CD14-positive monocyte (primary cell): Measurements from ENCODE around the gene CENPF. TPM values are rescaled to one million over a fixed set of nuclear protein-coding genes. Genes with fewer than 3 reads are reported as not detected.

Experiments
- DNase-seq, 3 donors: peaks; one replicate each; pipeline ENCODE4 v3.0.0-alpha.2; 2011 to 2022
- H2AFZ ChIP-seq: 2 replicates; pipeline ENCODE4 v1.6.0; 2012; ENCODE audit warnings: mild to moderate bottlenecking, low read depth, low read length, inconsistent platforms; ENCODE audit not compliant: insufficient read depth, poor library complexity, severe bottlenecking
- H3K27ac ChIP-seq, 2 donors: 1 replicate in 1 of 2; 2 replicates in 1 of 2; pipeline ENCODE4 v1.5.1; 2012 to 2013; ENCODE audit warnings: low read length in 2 of 2, control low read depth in 1 of 2, inconsistent platforms in 1 of 2, low read depth in 1 of 2, mild to moderate bottlenecking in 1 of 2
- H3K27me3 ChIP-seq, 2 donors: one replicate each; pipeline versions ENCODE4 v1.6.0 to v1.6.1; 2011 to 2013; ENCODE audit warnings: low read length in 2 of 2; ENCODE audit not compliant: control insufficient read depth in 2 of 2, insufficient read depth in 2 of 2
- H3K36me3 ChIP-seq, 2 donors: replicated peaks in 1 of 2; 1 replicate in 1 of 2; 2 replicates in 1 of 2; pipeline versions ENCODE4 v1.5.1 to v1.6.1; 2012 to 2013; ENCODE audit warnings: low read length in 2 of 2, control low read depth in 1 of 2, inconsistent platforms in 1 of 2, mild to moderate bottlenecking in 1 of 2; ENCODE audit not compliant: insufficient read depth in 2 of 2, control insufficient read depth in 1 of 2
- H3K4me1 ChIP-seq, 2 donors: 1 replicate in 1 of 2; 2 replicates in 1 of 2; pipeline versions ENCODE4 v1.5.1 to v1.6.1; 2012 to 2013; ENCODE audit warnings: low read length in 2 of 2, control low read depth in 1 of 2, inconsistent platforms in 1 of 2, mild to moderate bottlenecking in 1 of 2, moderate library complexity in 1 of 2; ENCODE audit not compliant: insufficient read depth in 2 of 2, control insufficient read depth in 1 of 2
- H3K4me2 ChIP-seq: replicated peaks from 2 replicates; pipeline ENCODE3; 2012; ENCODE audit warnings: low read length, moderate library complexity, mild to moderate bottlenecking; ENCODE audit not compliant: poor library complexity, severe bottlenecking; ENCODE audit errors: extremely low read depth
- H3K4me3 ChIP-seq, 3 experiments: fragments of 200-600 bp in 1 of 3; sonication (generic) in 1 of 3; replicated peaks in 1 of 3; 1 replicate in 2 of 3; 2 replicates in 1 of 3; pipeline ENCODE4 v1.5.1; 2011 to 2013; ENCODE audit warnings: low read length in 3 of 3, mild to moderate bottlenecking in 3 of 3, control low read depth in 2 of 3, low read depth in 2 of 3, inconsistent platforms in 1 of 3, moderate library complexity in 1 of 3
- H3K79me2 ChIP-seq: 2 replicates; pipeline ENCODE4 v1.6.0; 2012; ENCODE audit warnings: mild to moderate bottlenecking, control low read depth, inconsistent platforms, low read length, moderate library complexity; ENCODE audit not compliant: insufficient read depth
- H3K9ac ChIP-seq: 2 replicates; pipeline ENCODE4 v1.6.0; 2017; ENCODE audit warnings: low read length, mild to moderate bottlenecking; ENCODE audit not compliant: insufficient read depth, poor library complexity, severe bottlenecking
- H3K9me3 ChIP-seq, 2 donors: replicated peaks in 1 of 2; 1 replicate in 1 of 2; 2 replicates in 1 of 2; pipeline versions ENCODE4 v1.5.1 to v1.6.1; 2012 to 2013; ENCODE audit warnings: low read length in 2 of 2, control low read depth in 1 of 2; ENCODE audit not compliant: control insufficient read depth in 1 of 2, insufficient read depth in 1 of 2
- H4K20me1 ChIP-seq: 2 replicates; pipeline ENCODE4 v1.6.0; 2012; ENCODE audit warnings: mild to moderate bottlenecking, low read length, control low read depth, moderate library complexity; ENCODE audit not compliant: insufficient read depth
- H3K27ac Mint-ChIP-seq, 7 donors: one replicate each; pipeline ENCODE4 v1.8.0; 2020; ENCODE audit warnings: mild to moderate bottlenecking in 7 of 7, mixed read lengths in 7 of 7, moderate library complexity in 6 of 7, inconsistent platforms in 2 of 7
- H3K27me3 Mint-ChIP-seq, 3 donors: one replicate each; pipeline ENCODE4 v1.8.0; 2021 to 2022; ENCODE audit warnings: low read depth in 3 of 3, mild to moderate bottlenecking in 3 of 3, mixed read lengths in 3 of 3, moderate library complexity in 3 of 3, inconsistent platforms in 1 of 3
- H3K36me3 Mint-ChIP-seq, 2 donors: one replicate each; pipeline ENCODE4 v1.8.0; 2020; ENCODE audit warnings: mixed read lengths in 2 of 2, inconsistent platforms in 1 of 2, mild to moderate bottlenecking in 1 of 2
- H3K4me1 Mint-ChIP-seq: one replicate; pipeline ENCODE4 v1.8.0; 2020; ENCODE audit warnings: mild to moderate bottlenecking, mixed read lengths
- H3K4me3 Mint-ChIP-seq, 2 donors: one replicate each; pipeline ENCODE4 v1.8.0; 2020; ENCODE audit warnings: mild to moderate bottlenecking in 2 of 2, mixed read lengths in 2 of 2, moderate library complexity in 1 of 2
- H3K9me3 Mint-ChIP-seq, 7 donors: one replicate each; pipeline ENCODE4 v1.8.0; 2020 to 2022; ENCODE audit warnings: mixed read lengths in 7 of 7, mild to moderate bottlenecking in 6 of 7, moderate library complexity in 6 of 7, inconsistent platforms in 2 of 7
- CTCF ChIP-seq: fragments of 200-600 bp; IDR thresholded peaks from one replicate; pipeline ENCODE4 v1.8.0; 2022; ENCODE audit warnings: antibody characterized with exemption, mild to moderate bottlenecking
- WGBS: methylation state at CpG from one replicate; pipeline ENCODE4 v1.1.5; 2013; ENCODE audit warnings: missing lambda C conversion rate; ENCODE audit not compliant: insufficient coverage; 5-methylcytosine and 5-hydroxymethylcytosine counted together
- intact Hi-C, 2 donors: fragments of 100-400 bp; cut with micrococcal nuclease; formaldehyde crosslinking; loops; one replicate each; pipeline versions ENCODE4 v1.15.0 to v1.15.1; 2023
- polyA plus RNA-seq, 3 donors: library from polyadenylated mRNA; depleted of rRNA in 1 of 3; unstranded in 2 of 3; stranded (reverse) in 1 of 3; fragments of 300-500 nt in 2 of 3; fragments of >200 nt in 1 of 3; fragmentation: Illumina TruSeq in 2 of 3; gene quantifications; 1 replicate in 2 of 3; 2 replicates in 1 of 3; pipeline ENCODE4 v1.2.3, GENCODE V29; 2012 to 2021

Gene CENPF
- polyA plus RNA-seq, 3 donors: 0.01 to 0.29 TPM; not detected in 1

GRCh38 chr1:214615109-214615508 is 12.1 kb downstream of the CENPF start:
- H3K27ac Mint-ChIP-seq: no peak overlapping the region
- Histone ChIP-seq H3K36me3 (peaks cover 35 to 61% of the 10 kb centered on the region in 2 donors), H3K4me3 (no peak overlapping the region), H4K20me1 (no peaks in the 10 kb centered on the region), H3K27me3 (no peaks in the 10 kb centered on the region), H3K79me2 (peaks cover 49% of the 10 kb centered on the region), H3K9ac (no peak overlapping the region), H3K9me3 (no peaks in the 10 kb centered on the region), H3K4me2 (no peak overlapping the region), H3K27ac (no peak overlapping the region), H3K4me1 (no peaks in the 10 kb centered on the region), H2AFZ (no peak overlapping the region)
- peaks cover 0 to 3% (median 0%) of the 10 kb centered on the region in 7 donors for H3K9me3 Mint-ChIP-seq
- H3K4me1 Mint-ChIP-seq: peaks cover 2% of the 10 kb centered on the region
- peaks cover 34 to 58% of the 10 kb centered on the region in 2 donors for H3K36me3 Mint-ChIP-seq
- no peak overlapping the region for H3K4me3 Mint-ChIP-seq
- no peak for TF ChIP-seq CTCF
- 100% methylated on average over 2 of the region's 6 CpGs for WGBS
- intact Hi-C loops: no loop called here
- H3K27me3 Mint-ChIP-seq: no peaks in the 10 kb centered on the region
- no peak for DNase-seq

- H3K27ac ChIP-seq: no peak overlapping the region
- H3K4me1 ChIP-seq: no peaks in the 10 kb centered on the region
- WGBS: no CpG with 5 or more reads among the region's 3 CpGs
- H2AFZ ChIP-seq: no peak overlapping the region
- no peaks in the 10 kb centered on the region for H3K27me3 ChIP-seq
- H3K4me3 ChIP-seq: no peak overlapping the region
- Mint-ChIP-seq H3K9me3 (peaks cover 0 to 3% (median 0%) of the 10 kb centered on the region in 7 donors), H3K27ac (peak overlapping the region in 2 of 7 donors; percentile 11 to 12), H3K4me3 (no peak overlapping the region), H3K27me3 (no peaks in the 10 kb centered on the region), H3K4me1 (peaks cover 2% of the 10 kb centered on the region), H3K36me3 (peaks cover 39 to 62% of the 10 kb centered on the region in 2 donors)
- H3K4me2 ChIP-seq: no peak overlapping the region
- H3K36me3 ChIP-seq: peaks cover 43 to 68% of the 10 kb centered on the region in 2 donors
- intact Hi-C loops: no loop called here
- no peak overlapping the region for H3K9ac ChIP-seq
- H4K20me1 ChIP-seq: no peaks in the 10 kb centered on the region
- no peak for TF ChIP-seq CTCF
- DNase-seq: no peak
- no peaks in the 10 kb centered on the region for H3K9me3 ChIP-seq
- H3K79me2 ChIP-seq: peaks cover 41% of the 10 kb centered on the region
Observed at GRCh38 chr1:214615871-214616270, 12.9 kb downstream of the CENPF start.
